ENCODE results near the gene GRK2. TPM values are rescaled to one million over a fixed set of nuclear protein-coding genes. Genes with fewer than 3 reads are reported as not detected.
A peak's percentile ranks its signal among the peaks of the same experiment; 100 is the strongest.

Gene GRK2
- total and polyA plus RNA-seq, 2 of the 13 experiments (the other 11 are each of a cell fraction or from before 2014, with no cell fraction given), result 31.3 to 42.4 TPM

GRCh38 chr11:67267188-67268080, 1.2 kb downstream of the GRK2 start (continued):
- TF ChIP-seq ZNF275 (CRISPR knock-in tag; IDR thresholded peaks at IDR 0.05; ENCODE audit: borderline replicate concordance), result no peak
- TF ChIP-seq RFX5 (IDR thresholded peaks at IDR 0.05; ENCODE audit: low read depth, low read length), result no peak
- TF ChIP-seq NFATC3 (CRISPR knock-in tag; IDR thresholded peaks at IDR 0.05), result no peak
- no peak for TF ChIP-seq LCORL (IDR thresholded peaks at IDR 0.05)
- TF ChIP-seq LCORL (CRISPR knock-in tag; IDR thresholded peaks at IDR 0.05), result peak; percentile 62
- TF ChIP-seq TERF1 (CRISPR knock-in tag; IDR thresholded peaks at IDR 0.05), result no peak
- TF ChIP-seq GMEB2 (CRISPR knock-in tag; IDR thresholded peaks at IDR 0.05; ENCODE audit: low read depth), result no peak
- TF ChIP-seq ZBTB10 (CRISPR knock-in tag; IDR thresholded peaks at IDR 0.05; ENCODE audit: borderline replicate concordance), result no peak
- no peak for TF ChIP-seq GTF3A (CRISPR knock-in tag; conservative IDR thresholded peaks at IDR 0.05)
- peak; percentile 25; the same call in 1 of the 2 replicates for TF ChIP-seq GMEB1 (CRISPR knock-in tag; IDR thresholded peaks at IDR 0.05; ENCODE audit: borderline replicate concordance)
- TF ChIP-seq ZNF503 (CRISPR knock-in tag; IDR thresholded peaks at IDR 0.05), result no peak
- no peak for TF ChIP-seq NR3C1 (CRISPR knock-in tag; IDR thresholded peaks at IDR 0.05)
- no peak for TF ChIP-seq ZFP41 (CRISPR knock-in tag; IDR thresholded peaks at IDR 0.05; ENCODE audit: borderline replicate concordance)
- no peak for TF ChIP-seq E2F5 (CRISPR knock-in tag; conservative IDR thresholded peaks at IDR 0.05)
- no peak for TF ChIP-seq MIER2 (CRISPR knock-in tag; IDR thresholded peaks at IDR 0.05)
- no peak for TF ChIP-seq TAF1 (CRISPR knock-in tag; IDR thresholded peaks at IDR 0.05)
- TF ChIP-seq ZNF256 (CRISPR knock-in tag; conservative IDR thresholded peaks at IDR 0.05), result no peak

All from HepG2 (cell line).